HCT116 (cell line): Measurements from ENCODE around the gene TMEM132D. TPM values are rescaled to one million over a fixed set of nuclear protein-coding genes. Genes with fewer than 3 reads are reported as not detected.

Experiments used
- ATAC-seq: fragments of 200-7000 bp; cut with Tn5 transposase; 2 replicates; pipeline ENCODE4 v1.9.1; 2020; ENCODE audit warnings: mild to moderate bottlenecking, moderate library complexity
- BruUV-seq: library from RNA; stranded (reverse); fragments of 400-500 nt; replicated peaks from 2 replicates; lab custom pipeline; 2021; lab: Mats Ljungman, UMichigan
- CTCF ChIA-PET: fragments of 300-600 bp; sonication (Branson Sonifier 250); formaldehyde crosslinking; loops from one replicate; lab custom pipeline; 2021; ENCODE audit warnings: antibody characterized with exemption; lab: Charles Lee
- POLR2A ChIA-PET: fragments of 300-600, 350-600 bp; sonication (Branson Sonifier 250); formaldehyde crosslinking; loops from one replicate; lab custom pipeline; 2021; ENCODE audit warnings: antibody characterized with exemption; lab: Charles Lee
- RAD21 ChIA-PET, 2 experiments: fragments of 300-600 bp; sonication (Branson Sonifier 250); formaldehyde crosslinking; loops; one replicate each; lab custom pipeline; 2023; ENCODE audit warnings: low total read pairs in 2 of 2; ENCODE audit not compliant: uncharacterized antibody in 2 of 2, unreplicated experiment in 2 of 2, low non-redundant PET in 1 of 2; lab: Charles Lee
- DNase-seq: peaks from one replicate; pipeline ENCODE4 v3.0.0-alpha.2; 2010; ENCODE audit warnings: low read depth, low spot score
- H2AFZ ChIP-seq: fragments of 200-600 bp; shearing (Covaris generic), sonication (generic); 2 replicates; pipeline ENCODE4 v1.6.1; 2017; ENCODE audit warnings: low read depth, mixed run types, mixed read lengths, antibody characterized with exemption, low read length; ENCODE audit not compliant: poor library complexity, severe bottlenecking
- H3K27ac ChIP-seq: 2 replicates; pipeline ENCODE4 v1.5.1; 2012; ENCODE audit warnings: low read depth, low read length
- H3K27me3 ChIP-seq: fragments of 200-600 bp; sonication (generic); 2 replicates; pipeline ENCODE4 v1.6.1; 2016; ENCODE audit warnings: mixed run types, low read length, mixed read lengths; ENCODE audit not compliant: insufficient read depth
- H3K36me3 ChIP-seq, 2 experiments: fragments of 200-500 bp in 1 of 2; fragments of 200-600 bp in 1 of 2; sonication (Bioruptor generic) in 1 of 2; sonication (generic) in 1 of 2; 2 replicates each; pipeline versions ENCODE4 v1.5.1 to v1.6.1; 2014 to 2016; ENCODE audit warnings: low read length in 2 of 2, inconsistent platforms in 1 of 2, mixed read lengths in 1 of 2, mixed run types in 1 of 2; ENCODE audit not compliant: insufficient read depth in 2 of 2, control insufficient read depth in 1 of 2
- H3K4me1 ChIP-seq, 2 experiments: fragments of 200-600 bp in 1 of 2; sonication (generic) in 1 of 2; 2 replicates each; pipeline versions ENCODE4 v1.5.1 to v1.6.1; 2012 to 2017; ENCODE audit warnings: low read length in 2 of 2, inconsistent platforms in 1 of 2, mild to moderate bottlenecking in 1 of 2, mixed read lengths in 1 of 2, mixed run types in 1 of 2, moderate library complexity in 1 of 2; ENCODE audit not compliant: insufficient read depth in 2 of 2, control insufficient read depth in 1 of 2
- H3K4me2 ChIP-seq: fragments of 200-600 bp; sonication (generic); 2 replicates; pipeline ENCODE4 v1.6.1; 2017; ENCODE audit warnings: mixed run types, low read length, mixed read lengths
- H3K4me3 ChIP-seq, 2 experiments: fragments of 200-600 bp in 1 of 2; sonication (generic) in 1 of 2; replicated peaks in 1 of 2; 2 replicates each; pipeline ENCODE4 v1.5.1; 2011 to 2016; ENCODE audit warnings: low read length in 2 of 2, control low read depth in 1 of 2, low read depth in 1 of 2, mild to moderate bottlenecking in 1 of 2, mixed read lengths in 1 of 2, mixed run types in 1 of 2
- H3K79me2 ChIP-seq: fragments of 200-600 bp; sonication (generic); 2 replicates; pipeline ENCODE4 v1.6.1; 2017; ENCODE audit warnings: mild to moderate bottlenecking, mixed run types, low read length, moderate library complexity, mixed read lengths; ENCODE audit not compliant: insufficient read depth
- H3K9ac ChIP-seq: fragments of 200-600 bp; sonication (generic); 2 replicates; pipeline ENCODE4 v1.6.1; 2016; ENCODE audit warnings: low read length, mixed read lengths
- H3K9me2 ChIP-seq: fragments of 200-600 bp; sonication (generic), shearing (Covaris generic); 2 replicates; pipeline ENCODE4 v1.6.1; 2017; ENCODE audit warnings: mixed run types, mild to moderate bottlenecking, moderate library complexity; ENCODE audit not compliant: insufficient read depth
- H3K9me3 ChIP-seq, 2 experiments: fragments of 200-500 bp in 1 of 2; fragments of 200-600 bp in 1 of 2; sonication (Bioruptor generic) in 1 of 2; sonication (generic) in 1 of 2; 2 replicates each; pipeline ENCODE4 v1.6.1; 2014 to 2017; ENCODE audit warnings: low read length in 2 of 2, mixed read lengths in 2 of 2, inconsistent platforms in 1 of 2, low read depth in 1 of 2, mild to moderate bottlenecking in 1 of 2, mixed run types in 1 of 2, moderate library complexity in 1 of 2; ENCODE audit not compliant: control insufficient read depth in 1 of 2, insufficient read depth in 1 of 2
- H4K20me1 ChIP-seq: fragments of 200-600 bp; sonication (generic), shearing (Covaris generic); 2 replicates; pipeline ENCODE4 v1.6.1; 2017; ENCODE audit warnings: mixed run types, mild to moderate bottlenecking, moderate library complexity; ENCODE audit not compliant: insufficient read depth
- CBX3 ChIP-seq: IDR thresholded peaks from 2 replicates; pipeline ENCODE4 v1.6.1; 2012; ENCODE audit warnings: low read depth
- RAD21 ChIP-seq: IDR thresholded peaks from 2 replicates; pipeline ENCODE4 v1.6.1; 2012; ENCODE audit warnings: low read depth, mild to moderate bottlenecking
- ZFX ChIP-seq: fragments of 450-650 bp; IDR thresholded peaks from 2 replicates; pipeline ENCODE4 v1.6.1; 2017
- ZNF274 ChIP-seq: fragments of 200-500 bp; sonication (Bioruptor generic); IDR thresholded peaks from 2 replicates; pipeline ENCODE4 v1.6.1; 2014; ENCODE audit warnings: mild to moderate bottlenecking, low read depth, low read length, inconsistent platforms
- intact Hi-C: fragments of 100-400 bp; cut with micrococcal nuclease; formaldehyde crosslinking; loops from 2 replicates; pipeline ENCODE4 v1.10.0; 2022
- total RNA-seq: library from RNA; stranded (reverse); gene quantifications from one replicate; pipeline ENCODE4 v1.2.1, GENCODE V29; 2021; ENCODE audit not compliant: unreplicated experiment
- TF ChIP-seq, protein P1 (sequence below): IDR thresholded peaks from 2 replicates; pipeline ENCODE4 v1.6.1; 2012
- TF ChIP-seq, protein P2 (sequence below): IDR thresholded peaks from 2 replicates; pipeline ENCODE4 v1.6.1; 2012; ENCODE audit warnings: low read depth
- TF ChIP-seq, protein P3 (sequence below), 3 experiments: fragments of 200-600 bp in 1 of 3; sonication (generic) in 1 of 3; IDR thresholded peaks in 2 of 3; conservative IDR thresholded peaks in 1 of 3; 2 replicates each; pipeline ENCODE4 v1.5.1; 2012 to 2017; ENCODE audit warnings: low read depth in 2 of 3, low read length in 2 of 3, antibody characterized with exemption in 1 of 3, borderline replicate concordance in 1 of 3, control low read depth in 1 of 3, mild to moderate bottlenecking in 1 of 3, mixed read lengths in 1 of 3, mixed run types in 1 of 3, moderate library complexity in 1 of 3; ENCODE audit not compliant: insufficient read depth in 1 of 3

The TMEM132D gene
- total RNA-seq, 1 experiment from 2014 or later = not detected

DNA sequence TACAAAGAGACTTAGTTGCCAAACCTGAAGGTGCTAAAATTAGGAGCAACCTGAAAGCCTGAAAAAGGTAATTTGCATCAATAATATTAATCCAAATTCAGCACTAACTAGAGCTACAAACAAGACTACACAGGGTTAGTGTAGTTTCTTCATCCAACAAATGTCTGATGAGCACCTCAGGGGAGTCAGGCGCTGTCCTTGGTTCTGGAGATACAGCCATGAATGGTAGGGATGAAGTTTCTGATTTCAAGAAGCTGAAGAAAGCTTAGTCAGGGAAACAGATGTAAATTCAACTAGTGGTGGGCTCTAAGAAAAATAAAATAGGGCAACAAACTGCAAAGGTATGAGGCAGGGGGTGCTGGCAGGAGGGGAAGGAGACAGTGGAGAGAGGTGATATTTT, 784.3 kb downstream of the TMEM132D start:
- ChIA-PET RAD21 (no interaction called here), POLR2A (no interaction called here), CTCF (no interaction called here)
- no peaks in the 10 kb centered on the region for H3K4me1 ChIP-seq
- TF ChIP-seq RAD21 (no peak), ZNF274 (no peak), ZFX (no peak), CBX3 (no peak)
- TF ChIP-seq, protein P1, sequence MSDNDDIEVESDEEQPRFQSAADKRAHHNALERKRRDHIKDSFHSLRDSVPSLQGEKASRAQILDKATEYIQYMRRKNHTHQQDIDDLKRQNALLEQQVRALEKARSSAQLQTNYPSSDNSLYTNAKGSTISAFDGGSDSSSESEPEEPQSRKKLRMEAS = no peak
- TF ChIP-seq, protein P2, sequence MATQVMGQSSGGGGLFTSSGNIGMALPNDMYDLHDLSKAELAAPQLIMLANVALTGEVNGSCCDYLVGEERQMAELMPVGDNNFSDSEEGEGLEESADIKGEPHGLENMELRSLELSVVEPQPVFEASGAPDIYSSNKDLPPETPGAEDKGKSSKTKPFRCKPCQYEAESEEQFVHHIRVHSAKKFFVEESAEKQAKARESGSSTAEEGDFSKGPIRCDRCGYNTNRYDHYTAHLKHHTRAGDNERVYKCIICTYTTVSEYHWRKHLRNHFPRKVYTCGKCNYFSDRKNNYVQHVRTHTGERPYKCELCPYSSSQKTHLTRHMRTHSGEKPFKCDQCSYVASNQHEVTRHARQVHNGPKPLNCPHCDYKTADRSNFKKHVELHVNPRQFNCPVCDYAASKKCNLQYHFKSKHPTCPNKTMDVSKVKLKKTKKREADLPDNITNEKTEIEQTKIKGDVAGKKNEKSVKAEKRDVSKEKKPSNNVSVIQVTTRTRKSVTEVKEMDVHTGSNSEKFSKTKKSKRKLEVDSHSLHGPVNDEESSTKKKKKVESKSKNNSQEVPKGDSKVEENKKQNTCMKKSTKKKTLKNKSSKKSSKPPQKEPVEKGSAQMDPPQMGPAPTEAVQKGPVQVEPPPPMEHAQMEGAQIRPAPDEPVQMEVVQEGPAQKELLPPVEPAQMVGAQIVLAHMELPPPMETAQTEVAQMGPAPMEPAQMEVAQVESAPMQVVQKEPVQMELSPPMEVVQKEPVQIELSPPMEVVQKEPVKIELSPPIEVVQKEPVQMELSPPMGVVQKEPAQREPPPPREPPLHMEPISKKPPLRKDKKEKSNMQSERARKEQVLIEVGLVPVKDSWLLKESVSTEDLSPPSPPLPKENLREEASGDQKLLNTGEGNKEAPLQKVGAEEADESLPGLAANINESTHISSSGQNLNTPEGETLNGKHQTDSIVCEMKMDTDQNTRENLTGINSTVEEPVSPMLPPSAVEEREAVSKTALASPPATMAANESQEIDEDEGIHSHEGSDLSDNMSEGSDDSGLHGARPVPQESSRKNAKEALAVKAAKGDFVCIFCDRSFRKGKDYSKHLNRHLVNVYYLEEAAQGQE = peak; percentile 14
- TF ChIP-seq, protein P3, sequence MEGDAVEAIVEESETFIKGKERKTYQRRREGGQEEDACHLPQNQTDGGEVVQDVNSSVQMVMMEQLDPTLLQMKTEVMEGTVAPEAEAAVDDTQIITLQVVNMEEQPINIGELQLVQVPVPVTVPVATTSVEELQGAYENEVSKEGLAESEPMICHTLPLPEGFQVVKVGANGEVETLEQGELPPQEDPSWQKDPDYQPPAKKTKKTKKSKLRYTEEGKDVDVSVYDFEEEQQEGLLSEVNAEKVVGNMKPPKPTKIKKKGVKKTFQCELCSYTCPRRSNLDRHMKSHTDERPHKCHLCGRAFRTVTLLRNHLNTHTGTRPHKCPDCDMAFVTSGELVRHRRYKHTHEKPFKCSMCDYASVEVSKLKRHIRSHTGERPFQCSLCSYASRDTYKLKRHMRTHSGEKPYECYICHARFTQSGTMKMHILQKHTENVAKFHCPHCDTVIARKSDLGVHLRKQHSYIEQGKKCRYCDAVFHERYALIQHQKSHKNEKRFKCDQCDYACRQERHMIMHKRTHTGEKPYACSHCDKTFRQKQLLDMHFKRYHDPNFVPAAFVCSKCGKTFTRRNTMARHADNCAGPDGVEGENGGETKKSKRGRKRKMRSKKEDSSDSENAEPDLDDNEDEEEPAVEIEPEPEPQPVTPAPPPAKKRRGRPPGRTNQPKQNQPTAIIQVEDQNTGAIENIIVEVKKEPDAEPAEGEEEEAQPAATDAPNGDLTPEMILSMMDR (IDR thresholded peaks at IDR 0.05 in 2 of 3, conservative IDR thresholded peaks at IDR 0.05 in 1 of 3; ENCODE audit: borderline replicate concordance in 1 of 3, insufficient read depth in 1 of 3, low read depth in 2 of 3, low read length in 2 of 3) = no peak
- no peaks in the 10 kb centered on the region for H3K27me3 ChIP-seq
- no peak overlapping the region for H2AFZ ChIP-seq
- ATAC-seq (no peak), DNase-seq (no peak)
- no peak overlapping the region for H3K4me3 ChIP-seq
- no peak overlapping the region for H3K9ac ChIP-seq
- intact Hi-C loops = no loop called here
- BruUV-seq = no TSS peak
- no peak overlapping the region for H3K4me2 ChIP-seq
- H3K9me2 ChIP-seq = no peaks in the 10 kb centered on the region
- no peaks in the 10 kb centered on the region for H3K79me2 ChIP-seq
- no peaks in the 10 kb centered on the region for H3K36me3 ChIP-seq
- no peaks in the 10 kb centered on the region for H4K20me1 ChIP-seq
- no peak overlapping the region for H3K27ac ChIP-seq
- peaks cover 9 to 23% of the 10 kb centered on the region in 2 experiments; a peak in 2 of 4 replicates for H3K9me3 ChIP-seq
